A549 (cell line): Measurements from ENCODE around the gene ADAMTS10. TPM values are rescaled to one million over a fixed set of nuclear protein-coding genes. Genes with fewer than 3 reads are reported as not detected.

Experiments
- ATAC-seq, 2 experiments: fragments of 200-7000 bp in 1 of 2; fragments of >200 bp in 1 of 2; cut with Nextera tagmentation in 1 of 2; cut with Tn5 transposase in 1 of 2; 3 replicates each; pipeline versions ENCODE4 v1.8.0 to v1.9.1; 2018 to 2020; ENCODE audit warnings: mild to moderate bottlenecking in 1 of 2, moderate library complexity in 1 of 2
- CTCF ChIA-PET: fragments of 300-600 bp; sonication (Branson Sonifier 250); formaldehyde crosslinking; extraction: SDS; loops from one replicate; lab custom pipeline; 2021; ENCODE audit warnings: antibody characterized with exemption, inconsistent platforms; lab: Yijun Ruan, JAX
- POLR2A ChIA-PET: fragments of 350-600 bp; formaldehyde crosslinking; extraction: SDS; loops from one replicate; lab custom pipeline; 2021; ENCODE audit warnings: antibody characterized with exemption, inconsistent platforms; lab: Yijun Ruan, JAX
- DNase-seq, 2 experiments: peaks; one replicate each; pipeline versions ENCODE4 v3.0.0 to v3.0.0-alpha.2; 2011 to 2016; ENCODE audit warnings: low read depth in 1 of 2, low spot score in 1 of 2
- FAIRE-seq: peaks from 2 replicates; lab custom pipeline; 2011; peaks lifted over from hg19 to GRCh38; lab: Jason Lieb, UNC
- H3K27ac ChIP-seq, 2 experiments: fragments of >200 bp; sonication (Bioruptor Twin); formaldehyde crosslinking; 3 replicates each; pipeline ENCODE4 v1.5.1; 2016 to 2017
- H3K4me1 ChIP-seq: fragments of >200 bp; sonication (Bioruptor Twin); formaldehyde crosslinking; 3 replicates; pipeline ENCODE4 v1.6.1; 2016
- H3K4me2 ChIP-seq: fragments of >200 bp; sonication (Bioruptor Twin); formaldehyde crosslinking; 3 replicates; pipeline ENCODE4 v1.6.1; 2016
- H3K4me3 ChIP-seq: fragments of >200 bp; sonication (Bioruptor Twin); formaldehyde crosslinking; 3 replicates; pipeline ENCODE4 v1.5.1; 2016
- H3K9me3 ChIP-seq: fragments of >200 bp; sonication (Bioruptor Twin); formaldehyde crosslinking; 3 replicates; pipeline ENCODE4 v1.6.1; 2016
- CHD2 ChIP-seq: fragments of 150-350 bp; IDR thresholded peaks from 2 replicates; pipeline ENCODE4 v1.6.1; 2014; ENCODE audit warnings: low read length; ENCODE audit not compliant: partially characterized antibody
- EHF ChIP-seq: fragments of 250-450 bp; sonication (Bioruptor Pico); IDR thresholded peaks from 2 replicates; pipeline ENCODE4 v1.5.0; 2020; ENCODE audit warnings: mild to moderate bottlenecking
- EHMT2 ChIP-seq: fragments of 200-600 bp; sonication (generic); IDR thresholded peaks from 2 replicates; pipeline ENCODE4 v1.6.1; 2016; ENCODE audit warnings: antibody characterized with exemption, low read depth, mild to moderate bottlenecking, moderate library complexity
- ESRRA ChIP-seq: fragments of 150-350 bp; IDR thresholded peaks from 2 replicates; pipeline ENCODE4 v1.6.1; 2014; ENCODE audit warnings: mild to moderate bottlenecking, low read length, borderline replicate concordance
- FOSL2 ChIP-seq, 2 experiments: fragments of 450-650 bp in 1 of 2; fragments of >200 bp in 1 of 2; sonication (Bioruptor Twin) in 1 of 2; formaldehyde crosslinking; IDR thresholded peaks; 2 replicates each; pipeline versions ENCODE4 v1.5.0 to v1.6.1; 2016 to 2020; ENCODE audit warnings: mild to moderate bottlenecking in 1 of 2, moderate library complexity in 1 of 2
- FOXS1 ChIP-seq: fragments of 250-450 bp; sonication (Bioruptor Pico); IDR thresholded peaks from 2 replicates; pipeline ENCODE4 v1.5.0; 2020; ENCODE audit warnings: mild to moderate bottlenecking, moderate library complexity
- GATA3 ChIP-seq: IDR thresholded peaks from 2 replicates; pipeline ENCODE4 v1.6.1; 2012; ENCODE audit warnings: borderline replicate concordance
- HOXA7 ChIP-seq: fragments of 250-450 bp; sonication (Bioruptor Pico); IDR thresholded peaks from 2 replicates; pipeline ENCODE4 v1.5.0; 2020; ENCODE audit warnings: mild to moderate bottlenecking, moderate library complexity
- HOXB13 ChIP-seq: fragments of 250-450 bp; sonication (Bioruptor Pico); IDR thresholded peaks from 2 replicates; pipeline ENCODE4 v1.5.0; 2020; ENCODE audit warnings: low read depth, mild to moderate bottlenecking, moderate library complexity
- HOXB5 ChIP-seq: fragments of 250-450 bp; sonication (Bioruptor Pico); IDR thresholded peaks from 2 replicates; pipeline ENCODE4 v1.5.0; 2020; ENCODE audit warnings: mild to moderate bottlenecking, moderate library complexity
- KDM5A ChIP-seq: fragments of 200-600 bp; sonication (generic); IDR thresholded peaks from 2 replicates; pipeline ENCODE4 v1.6.1; 2016; ENCODE audit warnings: antibody characterized with exemption, mild to moderate bottlenecking
- MYC ChIP-seq: IDR thresholded peaks from 2 replicates; pipeline ENCODE4 v1.6.1; 2012; ENCODE audit warnings: mild to moderate bottlenecking, inconsistent platforms, low read length, improper control_type of control experiment, borderline replicate concordance
- NPAS2 ChIP-seq: fragments of 250-450 bp; sonication (Bioruptor Pico); IDR thresholded peaks from 2 replicates; pipeline ENCODE4 v1.8.0; 2022; ENCODE audit warnings: mild to moderate bottlenecking, moderate library complexity, borderline replicate concordance
- POLR2A ChIP-seq: IDR thresholded peaks from 2 replicates; pipeline ENCODE4 v1.6.1; 2012; ENCODE audit warnings: mild to moderate bottlenecking, low read length
- POLR2AphosphoS2 ChIP-seq: conservative IDR thresholded peaks from 2 replicates; pipeline ENCODE4 v1.6.1; 2012; ENCODE audit warnings: low read length, improper control_type of control experiment, inconsistent platforms
- RARB ChIP-seq: fragments of 250-450 bp; sonication (Bioruptor Pico); IDR thresholded peaks from 2 replicates; pipeline ENCODE4 v1.8.0; 2021; ENCODE audit warnings: mild to moderate bottlenecking, moderate library complexity
- RCOR1 ChIP-seq: fragments of 150-350 bp; IDR thresholded peaks from 2 replicates; pipeline ENCODE4 v1.6.1; 2014; ENCODE audit warnings: antibody characterized with exemption, low read length, low read depth
- RFX5 ChIP-seq: fragments of 450-650 bp; IDR thresholded peaks from 2 replicates; pipeline ENCODE4 v1.7.1; 2014; ENCODE audit warnings: antibody characterized with exemption, mild to moderate bottlenecking, moderate library complexity
- RNF2 ChIP-seq: fragments of 200-600 bp; sonication (generic); IDR thresholded peaks from 2 replicates; pipeline ENCODE4 v1.6.1; 2016; ENCODE audit warnings: low read depth, mild to moderate bottlenecking, antibody characterized with exemption, moderate library complexity, borderline replicate concordance
- TFCP2L1 ChIP-seq: fragments of 250-450 bp; sonication (Bioruptor Pico); IDR thresholded peaks from 2 replicates; pipeline ENCODE4 v1.5.0; 2021; ENCODE audit warnings: mild to moderate bottlenecking
- TP53 ChIP-seq: fragments of 250-450 bp; sonication (Bioruptor Pico); IDR thresholded peaks from 2 replicates; pipeline ENCODE4 v1.5.0; 2021; ENCODE audit warnings: mild to moderate bottlenecking, moderate library complexity
- ZC3H11A ChIP-seq: fragments of 450-650 bp; IDR thresholded peaks from 2 replicates; pipeline ENCODE4 v1.6.1; 2014; ENCODE audit warnings: antibody characterized with exemption, mild to moderate bottlenecking
- ZFP36 ChIP-seq: fragments of 450-650 bp; IDR thresholded peaks from 2 replicates; pipeline ENCODE4 v1.6.1; 2014; ENCODE audit warnings: borderline replicate concordance; ENCODE audit not compliant: partially characterized antibody
- ZSCAN20 ChIP-seq: fragments of 250-450 bp; sonication (Bioruptor Pico); IDR thresholded peaks from 2 replicates; pipeline ENCODE4 v1.8.0; 2022; ENCODE audit warnings: mild to moderate bottlenecking, moderate library complexity
- WGBS: methylation state at CpG from one replicate; pipeline ENCODE4 v1.1.6; 2017; ENCODE audit errors: missing lambda C conversion rate; 5-methylcytosine and 5-hydroxymethylcytosine counted together
- polyA plus RNA-seq, 4 experiments: library from polyadenylated mRNA; depleted of rRNA in 3 of 4; stranded (reverse); fragments of >200 nt; fragmentation: RNase III in 1 of 4; extraction: RNeasy Plus Mini Kit Qiagen cat#74134 plus additional on column Dnase treatment in 1 of 4; gene quantifications; 2 replicates in 3 of 4; 3 replicates in 1 of 4; pipeline ENCODE4 v1.2.3, GENCODE V29; 2011 to 2017
- TF ChIP-seq, protein P1 (sequence below): fragments of >200 bp; sonication (Bioruptor Twin); formaldehyde crosslinking; IDR thresholded peaks from 2 replicates; pipeline ENCODE4 v1.6.1; 2016
- TF ChIP-seq, protein P2 (sequence below): fragments of >200 bp; sonication (Bioruptor Twin); formaldehyde crosslinking; IDR thresholded peaks from 3 replicates; pipeline ENCODE4 v1.6.1; 2016
- TF ChIP-seq, protein P3 (sequence below): IDR thresholded peaks from 2 replicates; pipeline ENCODE4 v1.6.1; 2012; ENCODE audit warnings: low read depth, borderline replicate concordance
- TF ChIP-seq, protein P4 (sequence below): fragments of 250-450 bp; sonication (Bioruptor Pico); IDR thresholded peaks from 2 replicates; pipeline ENCODE4 v1.5.0; 2020; ENCODE audit warnings: low read depth, mild to moderate bottlenecking, moderate library complexity

Gene ADAMTS10
- polyA plus RNA-seq, 2 of the 4 experiments (the other 2 are of a cell fraction): 26.7 to 49.3 TPM

DNA sequence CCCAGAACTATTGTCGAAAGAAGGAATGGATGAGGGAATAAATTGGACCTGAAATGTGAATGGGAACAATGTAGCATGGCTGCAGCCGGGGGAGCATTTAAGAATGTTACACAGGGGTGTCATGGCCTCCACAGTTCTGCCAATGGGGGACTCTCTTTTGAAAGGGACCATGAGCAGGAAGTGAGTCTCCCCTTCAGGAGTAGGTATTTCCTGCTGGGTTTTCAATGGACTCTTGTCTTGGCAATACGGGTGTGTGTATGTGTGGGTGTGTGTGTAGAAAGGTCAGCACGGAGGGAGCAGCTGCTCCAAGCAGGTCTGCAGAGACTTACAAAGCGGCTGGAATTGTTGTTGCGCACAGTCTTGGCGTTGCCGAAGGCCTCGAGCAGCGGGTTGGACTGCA is 57.7 kb downstream of the ADAMTS10 start:
- Histone ChIP-seq H3K4me2 (no peak overlapping the region), H3K4me1 (no peaks in the 10 kb centered on the region), H3K4me3 (no peak overlapping the region)
- WGBS: 87% methylated on average over 10 of the region's 10 CpGs
- ATAC-seq: peak; percentile 22 to 74; a peak in 4 of 6 replicates
- CTCF ChIA-PET: interaction anchor here (0.7 to 1.2 kb wide), 2 partner anchors 25 to 133 kb away, joined by 3 read pairs; no protein-coding TSS in a partner anchor
- peak; percentile 36 to 65 for DNase-seq
- TF ChIP-seq ESRRA (no peak), CHD2 (no peak), HOXB5 (CRISPR knock-in tag) (no peak), EHMT2 (no peak), TFCP2L1 (no peak), RFX5 (no peak), HOXA7 (CRISPR knock-in tag) (no peak), RARB (CRISPR knock-in tag) (no peak), FOSL2 (IDR thresholded peaks at IDR 0.05) (no peak), FOSL2 (CRISPR knock-in tag; IDR thresholded peaks at IDR 0.05) (no peak)
- TF ChIP-seq, protein P1, sequence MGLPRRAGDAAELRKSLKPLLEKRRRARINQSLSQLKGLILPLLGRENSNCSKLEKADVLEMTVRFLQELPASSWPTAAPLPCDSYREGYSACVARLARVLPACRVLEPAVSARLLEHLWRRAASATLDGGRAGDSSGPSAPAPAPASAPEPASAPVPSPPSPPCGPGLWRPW: no peak
- TF ChIP-seq, protein P2, sequence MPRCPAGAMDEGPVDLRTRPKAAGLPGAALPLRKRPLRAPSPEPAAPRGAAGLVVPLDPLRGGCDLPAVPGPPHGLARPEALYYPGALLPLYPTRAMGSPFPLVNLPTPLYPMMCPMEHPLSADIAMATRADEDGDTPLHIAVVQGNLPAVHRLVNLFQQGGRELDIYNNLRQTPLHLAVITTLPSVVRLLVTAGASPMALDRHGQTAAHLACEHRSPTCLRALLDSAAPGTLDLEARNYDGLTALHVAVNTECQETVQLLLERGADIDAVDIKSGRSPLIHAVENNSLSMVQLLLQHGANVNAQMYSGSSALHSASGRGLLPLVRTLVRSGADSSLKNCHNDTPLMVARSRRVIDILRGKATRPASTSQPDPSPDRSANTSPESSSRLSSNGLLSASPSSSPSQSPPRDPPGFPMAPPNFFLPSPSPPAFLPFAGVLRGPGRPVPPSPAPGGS: no peak
- TF ChIP-seq, all 56 proteins: peak for 0
- POLR2A ChIA-PET: no interaction called here
- H3K9me3 ChIP-seq: no peaks in the 10 kb centered on the region
- FAIRE-seq: no peak
- H3K27ac ChIP-seq: no peak overlapping the region

DNA sequence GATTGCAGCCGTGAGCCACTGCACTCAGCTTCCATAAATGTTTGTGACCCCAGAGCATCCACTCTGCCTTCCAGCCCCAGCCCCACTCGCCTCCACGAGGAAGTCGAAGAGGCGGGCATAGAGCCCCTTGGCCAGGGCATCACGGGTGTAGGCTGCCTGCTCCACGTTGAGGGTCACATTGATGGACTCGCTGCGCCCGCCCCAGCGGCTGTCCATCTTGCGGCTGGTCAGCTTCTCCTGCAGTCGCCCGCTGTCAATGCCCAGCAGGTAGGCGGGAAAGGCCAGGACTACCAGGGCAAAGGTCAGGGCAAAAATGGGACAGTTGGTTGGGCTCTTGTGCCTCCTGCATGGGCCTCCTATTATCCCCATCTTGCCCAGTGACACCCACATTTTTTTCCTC is 60.4 kb downstream of the ADAMTS10 start:
- H3K4me2 ChIP-seq: no peak overlapping the region
- no peak for DNase-seq
- TF ChIP-seq TP53 (CRISPR knock-in tag) (no peak), KDM5A (no peak)
- TF ChIP-seq, protein P1: no peak
- H3K27ac ChIP-seq: no peak overlapping the region
- ATAC-seq: no peak
- no peaks in the 10 kb centered on the region for H3K9me3 ChIP-seq
- H3K4me3 ChIP-seq: no peak overlapping the region
- 100% methylated on average over 4 of the region's 15 CpGs for WGBS
- FAIRE-seq: no peak
- no peaks in the 10 kb centered on the region for H3K4me1 ChIP-seq
- ChIA-PET POLR2A (no interaction called here), CTCF (no interaction called here)

DNA sequence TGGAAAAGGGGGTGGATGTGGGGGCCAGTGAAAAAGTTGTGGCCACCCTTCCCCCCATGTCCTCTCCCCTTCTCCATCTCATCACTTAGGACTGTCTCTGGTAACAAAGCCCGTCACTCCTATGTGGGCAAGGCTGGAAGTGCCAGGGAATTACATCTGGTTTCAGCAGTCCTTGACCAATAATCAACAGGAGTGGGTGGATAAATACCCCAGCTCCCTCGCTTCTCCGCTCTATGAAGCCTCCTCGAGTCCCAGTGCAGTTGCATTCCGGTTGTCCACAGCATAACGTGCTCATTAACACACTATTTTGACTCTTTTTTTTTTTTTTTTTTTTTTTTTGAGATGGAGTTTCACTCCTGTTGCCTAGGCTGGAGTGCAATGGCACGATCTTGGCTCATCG is 64.8 kb downstream of the ADAMTS10 start:
- CTCF ChIA-PET: interaction anchor here (0.7 to 1.9 kb wide), 2 partner anchors 33 to 517 kb away, joined by 3 to 9 read pairs; partner anchors contain the start of gene MYO1F

More for the DNA sequence above, 64.8 kb downstream of the ADAMTS10 start:
- DNase-seq (no peak), ATAC-seq (no peak), FAIRE-seq (no peak)
- POLR2A ChIA-PET: no interaction called here
- WGBS: 90% methylated on average over 8 of the region's 8 CpGs
- TF ChIP-seq, protein P2: no peak
- no peak for TF ChIP-seq POLR2AphosphoS2
- TF ChIP-seq, protein P3, sequence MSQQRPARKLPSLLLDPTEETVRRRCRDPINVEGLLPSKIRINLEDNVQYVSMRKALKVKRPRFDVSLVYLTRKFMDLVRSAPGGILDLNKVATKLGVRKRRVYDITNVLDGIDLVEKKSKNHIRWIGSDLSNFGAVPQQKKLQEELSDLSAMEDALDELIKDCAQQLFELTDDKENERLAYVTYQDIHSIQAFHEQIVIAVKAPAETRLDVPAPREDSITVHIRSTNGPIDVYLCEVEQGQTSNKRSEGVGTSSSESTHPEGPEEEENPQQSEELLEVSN: no peak
- TF ChIP-seq ZSCAN20 (CRISPR knock-in tag): no peak
- no peak for TF ChIP-seq RCOR1
- TF ChIP-seq GATA3: no peak
- TF ChIP-seq, protein P4, sequence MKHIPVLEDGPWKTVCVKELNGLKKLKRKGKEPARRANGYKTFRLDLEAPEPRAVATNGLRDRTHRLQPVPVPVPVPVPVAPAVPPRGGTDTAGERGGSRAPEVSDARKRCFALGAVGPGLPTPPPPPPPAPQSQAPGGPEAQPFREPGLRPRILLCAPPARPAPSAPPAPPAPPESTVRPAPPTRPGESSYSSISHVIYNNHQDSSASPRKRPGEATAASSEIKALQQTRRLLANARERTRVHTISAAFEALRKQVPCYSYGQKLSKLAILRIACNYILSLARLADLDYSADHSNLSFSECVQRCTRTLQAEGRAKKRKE (CRISPR knock-in tag): no peak
- no peak for TF ChIP-seq POLR2A
- no peak for TF ChIP-seq ZC3H11A
- TF ChIP-seq MYC: no peak
- TF ChIP-seq EHF (CRISPR knock-in tag): no peak
- no peak for TF ChIP-seq RARB (CRISPR knock-in tag)
- TF ChIP-seq FOXS1 (CRISPR knock-in tag): no peak
- no peak for TF ChIP-seq ZFP36
- no peak for TF ChIP-seq RNF2
- TF ChIP-seq KDM5A: no peak
- TF ChIP-seq NPAS2 (CRISPR knock-in tag): no peak
- TF ChIP-seq HOXB13 (CRISPR knock-in tag): no peak
- H3K4me3 ChIP-seq: no peak overlapping the region
- H3K4me1 ChIP-seq: no peaks in the 10 kb centered on the region
- no peaks in the 10 kb centered on the region for H3K9me3 ChIP-seq
- no peak overlapping the region for H3K4me2 ChIP-seq
- no peak overlapping the region for H3K27ac ChIP-seq
